NCI-H2196 treated with DMSO at 0.1 percent for 48 hours (cell line): Measurements from ENCODE around the gene DUSP9.
"Not testable (repeated sequence)": the region's sequence is repeated elsewhere in the genome, so short reads cannot be mapped to it uniquely, and the experiment has no call there.

ENCODE experiments used
- DNase-seq: peaks from one replicate; lab custom pipeline; 2025; ENCODE audit not compliant: unreplicated experiment; lab: John Stamatoyannopoulos, UW

Gene DUSP9

DNA sequence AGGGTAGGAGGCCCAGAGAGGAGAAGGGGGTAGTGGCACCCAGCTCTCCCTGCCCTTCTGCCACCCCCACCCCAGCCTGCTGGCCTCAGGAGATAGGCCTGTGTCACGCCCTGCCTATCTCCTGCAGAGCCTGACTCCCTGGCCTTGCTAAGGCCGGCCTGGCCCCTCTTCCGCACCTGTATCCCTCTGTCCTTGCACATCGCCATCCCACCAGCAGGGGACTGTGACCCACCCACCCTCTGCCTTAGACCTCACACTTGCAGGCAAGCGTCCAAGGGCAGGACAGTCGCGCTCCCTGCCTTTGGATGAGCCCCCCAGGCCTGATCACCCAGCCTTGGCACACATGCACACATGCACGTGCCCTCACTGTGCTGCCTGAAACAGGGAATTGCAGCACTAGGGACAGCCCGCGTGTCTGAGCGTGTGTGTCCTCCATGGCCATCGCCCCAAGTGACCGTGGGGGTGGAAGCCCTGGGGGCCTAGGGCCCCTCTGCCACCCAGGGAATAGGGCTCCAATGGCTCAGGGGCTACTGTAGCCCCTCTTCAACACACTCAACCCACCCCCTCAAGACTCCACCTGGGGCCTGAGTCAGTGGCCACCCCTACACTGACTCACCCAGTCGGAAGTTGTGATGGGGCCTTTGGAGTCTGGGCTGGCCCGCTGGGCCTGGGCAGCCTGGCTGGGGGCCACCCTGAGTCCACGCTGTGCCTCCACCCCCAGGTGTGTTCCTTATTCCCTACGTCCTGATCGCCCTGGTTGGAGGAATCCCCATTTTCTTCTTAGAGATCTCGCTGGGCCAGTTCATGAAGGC is 42.9 kb downstream of the DUSP9 start:
- DNase-seq = no peak

DNA sequence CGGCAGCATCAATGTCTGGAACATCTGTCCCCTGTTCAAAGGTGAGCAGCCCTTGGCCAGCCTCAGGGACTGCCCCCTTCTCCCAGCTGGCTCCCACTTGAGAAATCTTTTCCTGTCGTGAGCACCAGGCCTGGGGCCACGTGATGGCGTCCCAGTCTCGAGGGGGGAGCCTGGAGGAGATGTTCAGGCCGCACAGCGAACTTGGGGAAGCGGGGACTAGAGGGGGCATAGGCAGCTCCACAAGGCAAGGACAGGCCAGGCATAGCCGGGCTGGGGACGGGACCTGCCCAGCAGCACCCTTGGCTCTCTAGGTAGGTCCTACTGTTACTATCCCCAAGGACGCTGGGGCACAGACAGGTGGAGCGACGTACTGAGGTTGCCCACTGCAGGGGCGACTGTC is 43.5 kb downstream of the DUSP9 start:
- no peak for DNase-seq

DNA sequence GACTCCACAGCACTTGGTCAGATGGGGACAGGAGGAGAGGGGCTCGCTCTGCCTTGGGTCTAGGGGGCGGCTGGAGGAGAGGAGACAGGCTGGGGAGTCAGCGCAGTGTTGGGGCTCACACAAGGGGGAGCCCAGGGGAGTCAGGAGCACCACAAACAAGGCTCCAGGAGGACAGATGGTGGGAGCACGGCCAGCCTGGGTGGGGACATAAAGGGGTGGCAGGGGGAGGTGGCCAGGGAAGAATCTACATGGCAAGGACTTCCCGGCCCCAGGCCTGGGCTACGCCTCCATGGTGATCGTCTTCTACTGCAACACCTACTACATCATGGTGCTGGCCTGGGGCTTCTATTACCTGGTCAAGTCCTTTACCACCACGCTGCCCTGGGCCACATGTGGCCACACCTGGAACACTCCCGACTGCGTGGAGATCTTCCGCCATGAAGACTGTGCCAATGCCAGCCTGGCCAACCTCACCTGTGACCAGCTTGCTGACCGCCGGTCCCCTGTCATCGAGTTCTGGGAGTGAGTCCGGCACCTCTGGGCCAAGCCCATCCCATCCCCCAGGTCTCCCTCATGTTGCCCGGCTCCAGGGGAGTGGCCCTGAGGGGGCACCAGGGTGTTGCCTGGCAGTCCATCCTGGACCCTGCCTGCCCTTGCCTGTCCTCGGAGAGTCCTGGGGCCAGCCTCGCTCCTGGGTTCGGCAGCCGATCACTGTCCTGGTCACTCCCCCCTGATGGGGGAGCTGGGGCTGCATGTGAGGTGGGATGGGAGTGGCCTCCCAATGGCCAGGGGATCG is 44.2 kb downstream of the DUSP9 start:
- DNase-seq = not testable (repeated sequence)

DNA sequence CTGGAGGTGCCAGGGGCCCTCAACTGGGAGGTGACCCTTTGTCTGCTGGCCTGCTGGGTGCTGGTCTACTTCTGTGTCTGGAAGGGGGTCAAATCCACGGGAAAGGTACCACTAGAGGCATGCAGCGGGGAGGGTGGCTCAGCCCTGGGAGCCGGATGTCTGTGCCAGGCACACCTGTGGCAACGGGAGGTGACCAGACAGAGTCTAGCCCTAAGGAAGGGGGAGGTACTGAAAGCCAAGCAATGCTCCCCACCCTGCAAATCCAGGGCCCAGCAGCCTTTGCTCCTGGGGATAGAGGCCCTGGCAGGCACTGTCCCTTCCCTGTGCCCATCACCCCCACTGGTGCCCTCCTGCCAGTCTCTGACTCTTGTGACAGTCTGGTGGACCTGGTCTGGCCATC is 45.0 kb downstream of the DUSP9 start:
- no peak for DNase-seq

DNA sequence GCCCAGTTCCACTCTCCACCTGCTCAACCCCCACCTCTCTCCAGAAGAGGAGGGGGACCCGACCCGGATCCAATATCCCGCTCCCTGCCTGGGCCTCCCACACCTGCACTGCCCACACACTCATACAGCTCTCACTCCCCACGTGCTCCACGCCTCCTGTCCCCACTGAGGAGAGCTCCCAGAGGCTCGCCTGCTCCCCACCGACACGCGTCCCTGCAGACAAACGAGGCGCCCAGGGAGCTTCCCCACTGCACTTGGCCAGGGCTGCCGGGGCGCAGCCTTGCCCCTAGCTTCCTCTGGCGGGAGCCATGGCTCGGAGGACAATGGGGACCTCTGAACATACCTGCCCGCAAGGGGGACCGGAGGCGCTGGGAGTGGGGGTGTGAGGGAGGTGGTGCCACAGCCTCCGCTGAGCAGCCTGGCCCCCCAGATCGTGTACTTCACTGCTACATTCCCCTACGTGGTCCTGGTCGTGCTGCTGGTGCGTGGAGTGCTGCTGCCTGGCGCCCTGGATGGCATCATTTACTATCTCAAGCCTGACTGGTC is 45.7 kb downstream of the DUSP9 start:
- no peak for DNase-seq

DNA sequence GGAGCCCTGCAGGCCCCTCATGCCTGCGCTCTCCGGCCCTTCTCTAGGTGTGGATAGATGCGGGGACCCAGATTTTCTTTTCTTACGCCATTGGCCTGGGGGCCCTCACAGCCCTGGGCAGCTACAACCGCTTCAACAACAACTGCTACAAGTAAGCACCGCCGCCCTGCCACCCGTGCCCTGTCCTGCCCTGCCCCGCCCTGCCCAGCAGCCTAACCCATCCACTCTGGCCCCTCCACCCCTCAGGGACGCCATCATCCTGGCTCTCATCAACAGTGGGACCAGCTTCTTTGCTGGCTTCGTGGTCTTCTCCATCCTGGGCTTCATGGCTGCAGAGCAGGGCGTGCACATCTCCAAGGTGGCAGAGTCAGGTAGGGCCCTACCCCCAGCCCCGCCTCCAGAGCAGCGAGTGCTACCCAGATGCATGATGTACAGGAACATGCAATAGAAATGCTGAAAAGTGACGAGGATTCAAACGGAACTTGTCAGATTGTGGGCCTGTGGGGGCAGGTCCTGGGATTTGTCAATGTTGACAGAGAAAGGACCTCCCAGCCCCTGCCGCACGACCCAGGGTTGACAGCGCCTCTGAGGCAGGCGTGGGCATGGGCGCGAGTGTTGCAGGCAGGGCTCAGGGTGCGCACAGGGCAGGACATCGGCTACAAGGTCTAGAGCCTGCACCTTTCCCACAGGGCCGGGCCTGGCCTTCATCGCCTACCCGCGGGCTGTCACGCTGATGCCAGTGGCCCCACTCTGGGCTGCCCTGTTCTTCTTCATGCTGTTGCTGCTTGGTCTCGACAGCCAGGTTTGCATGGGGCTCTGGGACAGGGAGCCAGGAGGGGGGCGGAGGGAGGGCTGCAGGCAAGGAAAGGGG is 46.4 kb downstream of the DUSP9 start:
- no peak for DNase-seq

DNA sequence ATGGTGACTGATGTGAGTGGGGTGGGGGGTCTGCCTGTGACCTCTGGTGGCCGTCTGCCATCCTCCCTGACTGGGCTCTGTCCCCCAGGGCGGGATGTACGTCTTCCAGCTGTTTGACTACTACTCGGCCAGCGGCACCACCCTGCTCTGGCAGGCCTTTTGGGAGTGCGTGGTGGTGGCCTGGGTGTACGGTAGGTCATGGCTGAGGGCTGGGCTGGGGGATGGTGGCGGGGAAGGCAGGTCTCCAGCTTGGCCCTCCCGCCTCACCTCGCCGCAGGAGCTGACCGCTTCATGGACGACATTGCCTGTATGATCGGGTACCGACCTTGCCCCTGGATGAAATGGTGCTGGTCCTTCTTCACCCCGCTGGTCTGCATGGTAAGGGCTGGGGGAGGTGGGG is 47.3 kb downstream of the DUSP9 start:
- not testable (repeated sequence) for DNase-seq

DNA sequence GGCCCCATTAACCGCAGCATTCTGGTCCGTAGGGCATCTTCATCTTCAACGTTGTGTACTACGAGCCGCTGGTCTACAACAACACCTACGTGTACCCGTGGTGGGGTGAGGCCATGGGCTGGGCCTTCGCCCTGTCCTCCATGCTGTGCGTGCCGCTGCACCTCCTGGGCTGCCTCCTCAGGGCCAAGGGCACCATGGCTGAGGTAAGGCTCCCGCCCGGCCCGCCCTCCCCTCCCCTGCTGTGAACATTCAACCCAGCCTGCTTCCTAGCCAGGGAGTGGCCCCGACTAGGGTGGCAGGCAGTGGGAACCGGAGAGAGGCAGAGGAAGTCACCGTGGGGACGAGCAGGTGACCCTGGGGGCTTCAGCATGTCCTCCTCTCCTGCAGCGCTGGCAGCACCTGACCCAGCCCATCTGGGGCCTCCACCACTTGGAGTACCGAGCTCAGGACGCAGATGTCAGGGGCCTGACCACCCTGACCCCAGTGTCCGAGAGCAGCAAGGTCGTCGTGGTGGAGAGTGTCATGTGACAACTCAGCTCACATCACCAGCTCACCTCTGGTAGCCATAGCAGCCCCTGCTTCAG is 47.8 kb downstream of the DUSP9 start:
- DNase-seq = no peak

DNA sequence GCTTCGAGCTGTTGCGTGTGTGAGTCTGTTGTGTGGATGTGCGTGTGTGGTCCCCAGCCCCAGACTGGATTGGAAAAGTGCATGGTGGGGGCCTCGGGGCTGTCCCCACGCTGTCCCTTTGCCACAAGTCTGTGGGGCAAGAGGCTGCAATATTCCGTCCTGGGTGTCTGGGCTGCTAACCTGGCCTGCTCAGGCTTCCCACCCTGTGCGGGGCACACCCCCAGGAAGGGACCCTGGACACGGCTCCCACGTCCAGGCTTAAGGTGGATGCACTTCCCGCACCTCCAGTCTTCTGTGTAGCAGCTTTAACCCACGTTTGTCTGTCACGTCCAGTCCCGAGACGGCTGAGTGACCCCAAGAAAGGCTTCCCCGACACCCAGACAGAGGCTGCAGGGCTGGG is 49.1 kb downstream of the DUSP9 start:
- DNase-seq = no peak

DNA sequence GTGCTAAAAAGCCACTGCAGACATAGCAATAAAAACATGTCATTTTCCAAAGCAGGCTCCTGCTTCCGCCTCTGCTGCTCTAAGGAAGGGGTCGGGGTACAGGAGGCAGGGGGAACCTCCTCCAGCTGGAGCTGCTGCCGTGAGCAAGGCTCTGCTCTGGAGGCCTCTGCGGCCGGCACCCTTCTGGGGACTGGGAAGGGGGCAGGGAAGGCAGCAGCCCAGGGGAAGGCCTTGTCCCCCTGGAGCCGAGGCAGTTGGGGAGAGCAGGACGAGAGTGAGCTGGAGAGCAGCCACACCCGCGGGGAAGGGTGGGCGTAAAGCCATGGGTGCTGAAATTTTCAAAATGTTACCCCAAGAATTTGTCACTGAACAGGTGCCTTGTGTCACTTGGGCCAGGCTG is 49.5 kb downstream of the DUSP9 start:
- DNase-seq = not testable (repeated sequence)

DNA sequence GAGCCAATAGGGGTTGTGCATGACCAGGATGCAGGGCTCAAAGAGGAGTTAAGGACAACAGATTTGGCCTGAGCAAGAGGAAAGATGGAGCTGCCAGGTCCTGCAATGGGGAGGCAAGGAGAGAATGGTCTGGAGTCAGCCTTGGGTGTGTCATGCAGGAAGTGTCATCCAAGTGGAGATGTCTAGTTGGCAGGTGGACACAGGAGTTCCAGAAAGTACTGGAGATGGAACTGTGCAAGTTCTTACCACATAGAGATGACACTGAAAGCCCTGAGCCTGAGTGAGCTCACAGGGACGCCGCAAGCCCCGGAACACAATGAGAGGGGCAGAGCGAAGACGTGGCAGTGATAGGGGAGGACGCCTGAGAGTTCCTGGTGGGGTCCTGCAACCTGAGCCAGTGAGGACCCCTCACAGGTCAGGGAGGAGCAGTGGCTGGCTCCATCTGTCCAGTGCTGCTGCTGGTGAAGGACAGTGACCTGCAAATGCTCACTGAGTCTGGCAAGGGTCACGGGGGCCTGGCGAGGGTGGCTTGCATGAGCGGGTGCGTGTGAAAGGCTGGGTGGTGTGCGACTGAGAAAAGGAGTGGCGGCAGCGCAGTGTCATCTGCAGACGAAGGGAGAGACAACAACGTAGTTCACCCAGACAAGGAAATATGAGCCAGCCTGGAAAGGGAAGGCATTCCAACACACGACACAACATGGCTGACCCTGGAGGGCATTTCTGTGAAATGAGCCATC is 50.2 kb downstream of the DUSP9 start:
- not testable (repeated sequence) for DNase-seq

DNA sequence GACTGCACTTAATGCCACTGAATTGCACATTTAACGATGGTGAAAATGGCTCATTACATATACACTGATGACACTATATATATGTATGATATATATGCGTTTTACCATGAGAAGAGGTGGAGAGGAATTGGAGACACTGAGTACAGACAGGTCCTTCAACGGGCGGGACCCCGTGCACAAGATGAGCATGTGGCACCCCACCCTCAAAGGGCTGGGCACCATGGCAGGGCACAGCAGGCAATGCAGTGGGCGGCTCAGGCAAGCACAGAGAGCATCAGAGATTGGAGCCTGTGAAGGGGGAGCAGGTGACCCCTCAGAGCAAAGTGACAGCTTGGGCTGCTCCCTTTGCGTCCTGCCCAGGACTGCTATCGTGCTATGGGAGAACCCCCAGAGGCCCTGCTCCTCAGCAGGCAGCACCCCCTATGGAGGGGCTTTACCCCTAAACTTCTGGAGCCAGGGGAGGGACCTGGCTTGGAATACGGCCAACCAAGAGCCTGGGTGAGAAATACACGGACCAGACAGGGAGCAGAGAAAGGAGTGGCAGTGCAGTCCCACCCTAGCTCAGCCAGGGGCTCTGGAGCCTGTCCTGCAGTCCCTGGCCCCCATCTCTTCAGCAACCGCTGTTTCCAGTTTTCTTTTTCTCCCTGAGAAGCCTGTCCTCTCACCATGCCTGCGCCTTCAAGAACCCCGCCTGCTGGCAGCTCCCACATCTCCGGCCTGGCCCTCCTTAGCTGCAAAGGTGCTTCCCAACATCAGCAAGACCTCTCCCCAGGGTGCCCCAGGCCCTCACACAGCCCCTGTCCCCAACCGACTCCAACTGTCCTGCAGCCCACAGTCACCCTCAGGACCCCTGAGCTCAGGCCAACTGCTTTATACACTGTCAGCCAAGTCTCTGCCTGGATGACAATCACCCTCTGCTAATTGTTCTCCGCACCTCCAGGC is 51.2 kb downstream of the DUSP9 start:
- no peak for DNase-seq

DNA sequence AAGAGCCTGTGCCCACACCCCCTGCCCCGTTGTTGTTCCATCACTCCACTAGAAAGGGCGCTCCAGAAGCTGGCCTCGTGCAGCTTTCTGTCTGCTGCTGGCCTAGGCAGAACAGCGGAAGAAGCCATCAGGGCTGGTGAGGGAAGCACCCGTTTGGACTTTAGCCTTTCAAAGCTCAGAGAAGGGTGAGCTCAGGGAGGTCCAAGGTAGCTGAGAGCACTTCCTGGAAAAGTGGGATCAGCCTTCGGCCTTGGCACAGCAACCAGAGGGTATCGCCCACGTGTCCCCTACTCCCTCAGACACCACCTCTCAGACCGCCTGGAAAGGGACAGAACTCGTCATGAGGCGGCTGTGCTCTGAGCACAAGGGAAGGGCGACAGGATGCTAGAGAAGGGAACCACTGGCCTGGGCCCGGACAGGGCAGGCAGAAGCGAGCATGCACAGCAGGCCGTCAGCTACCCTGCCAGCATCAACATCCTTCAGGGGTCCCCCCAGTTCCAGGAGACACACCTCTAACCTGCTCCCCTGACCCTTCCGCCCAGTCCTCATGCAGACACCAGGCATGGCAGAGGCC is 52.3 kb downstream of the DUSP9 start:
- DNase-seq = not testable (repeated sequence)

DNA sequence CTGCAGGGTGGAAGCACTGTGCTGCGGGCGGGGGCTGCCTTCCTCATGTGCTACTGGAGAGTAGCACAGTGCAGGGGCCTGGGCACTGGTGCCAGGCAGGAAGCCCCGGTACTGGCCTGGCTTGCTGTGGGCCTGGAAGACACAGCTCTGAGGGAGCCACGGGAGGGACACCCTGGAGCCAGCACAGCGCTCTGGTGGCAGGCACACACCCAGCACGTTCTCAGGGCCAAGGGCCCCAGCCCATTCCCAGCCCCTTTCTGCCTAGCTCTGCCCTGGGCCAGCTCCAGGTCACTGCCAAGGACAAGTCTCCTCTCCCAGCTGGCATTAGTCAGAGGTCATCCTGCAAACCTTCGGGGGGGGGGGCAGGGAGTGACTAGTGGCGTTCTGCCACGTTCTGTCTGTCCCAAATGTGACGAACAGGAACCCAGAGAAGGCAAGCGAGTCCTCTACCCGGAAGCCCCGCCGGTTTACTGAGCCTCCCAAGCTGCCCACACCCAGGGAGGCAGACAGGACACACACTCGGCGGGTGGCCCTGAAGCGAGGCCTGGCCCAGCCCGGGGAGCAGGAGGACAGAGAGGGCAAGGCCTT is 52.9 kb downstream of the DUSP9 start:
- DNase-seq = not testable (repeated sequence)

DNA sequence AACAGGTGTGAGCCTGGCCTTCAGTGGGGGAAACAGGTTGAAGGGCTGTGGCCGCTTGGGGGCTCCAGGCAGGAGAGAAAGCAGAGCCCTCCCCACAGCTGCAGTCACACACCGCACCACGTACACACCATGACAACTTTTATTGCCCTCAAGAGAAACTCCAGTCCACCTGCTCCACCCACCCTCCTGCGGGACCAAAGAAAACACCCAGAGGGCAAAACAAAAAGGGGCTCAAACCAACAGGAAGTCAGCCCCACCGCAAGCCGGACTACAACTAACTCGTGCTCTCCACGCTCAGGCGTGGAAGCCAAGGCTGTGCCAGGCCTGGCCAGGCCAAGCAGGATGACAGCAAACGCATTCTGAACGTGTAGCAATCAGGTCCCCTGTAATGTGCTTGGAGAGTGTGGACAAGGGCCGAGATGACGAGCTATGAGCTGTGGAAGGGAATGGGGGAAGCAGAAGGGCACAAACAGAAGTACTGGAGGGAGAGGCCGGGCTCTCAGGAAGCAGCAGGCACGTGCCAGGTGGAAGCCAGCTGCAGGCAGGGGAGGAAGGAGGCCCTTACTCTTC is 53.5 kb downstream of the DUSP9 start:
- no peak for DNase-seq
